IPS-20b (cell line): ENCODE data around the gene AAK1.
"Not testable (repeated sequence)": the region's sequence is repeated elsewhere in the genome, so short reads cannot be mapped to it uniquely, and the experiment has no call there.

Experiments
- H3K27ac ChIP-seq: one replicate; pipeline ENCODE4 v1.5.1; 2013; ENCODE audit warnings: low read length
- H3K27me3 ChIP-seq: 2 replicates; pipeline ENCODE4 v1.6.1; 2013; ENCODE audit warnings: mild to moderate bottlenecking, low read length, inconsistent platforms; ENCODE audit not compliant: insufficient read depth
- H3K36me3 ChIP-seq: 2 replicates; pipeline ENCODE4 v1.6.1; 2013; ENCODE audit warnings: low read depth, mild to moderate bottlenecking, inconsistent platforms, low read length, moderate library complexity; ENCODE audit not compliant: insufficient read depth
- H3K4me1 ChIP-seq: 2 replicates; pipeline ENCODE4 v1.6.1; 2013; ENCODE audit warnings: mild to moderate bottlenecking, control low read depth, inconsistent platforms, low read length, moderate library complexity; ENCODE audit not compliant: insufficient read depth
- H3K4me3 ChIP-seq: 2 replicates; pipeline ENCODE4 v1.5.1; 2013; ENCODE audit warnings: mild to moderate bottlenecking, low read length, inconsistent platforms
- H3K9ac ChIP-seq: 2 replicates; pipeline ENCODE4 v1.6.1; 2013; ENCODE audit warnings: low read depth, mild to moderate bottlenecking, inconsistent platforms, low read length, moderate library complexity
- H3K9me3 ChIP-seq: 2 replicates; pipeline ENCODE4 v1.6.1; 2013; ENCODE audit warnings: mild to moderate bottlenecking, low read depth, low read length, inconsistent platforms; ENCODE audit not compliant: insufficient read depth

Gene AAK1

DNA sequence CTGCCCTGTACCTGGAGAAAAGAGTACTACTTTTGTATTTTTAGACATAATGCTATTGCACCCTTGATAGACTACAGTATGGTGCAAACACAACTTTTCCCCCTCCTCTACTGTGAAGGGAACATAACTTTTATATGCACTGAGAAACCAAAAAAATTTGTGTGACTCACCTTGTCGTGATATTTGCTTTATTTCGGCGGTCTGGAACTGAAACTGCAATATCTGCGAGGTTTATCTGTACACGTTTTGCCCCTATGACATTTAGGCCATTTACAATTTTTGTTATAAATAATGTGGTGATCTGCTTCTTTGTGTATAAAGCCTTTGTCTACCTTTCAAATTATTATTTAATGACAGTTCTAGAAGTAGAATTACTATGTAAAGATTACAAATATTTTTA lies 34.4 kb upstream of the AAK1 start:
- H3K36me3 ChIP-seq = no peaks in the 10 kb centered on the region
- no peak overlapping the region for H3K4me3 ChIP-seq
- no peak overlapping the region for H3K27ac ChIP-seq
- H3K9ac ChIP-seq = no peak overlapping the region
- no peaks in the 10 kb centered on the region; the same call in 1 of the 2 replicates for H3K4me1 ChIP-seq
- no peaks in the 10 kb centered on the region for H3K9me3 ChIP-seq
- no peaks in the 10 kb centered on the region for H3K27me3 ChIP-seq

GRCh38 chr2:69676146-69676545 lies 32.6 kb upstream of the AAK1 start:
- no peak overlapping the region for H3K27ac ChIP-seq
- H3K4me3 ChIP-seq = no peak overlapping the region
- no peaks in the 10 kb centered on the region for H3K4me1 ChIP-seq
- no peaks in the 10 kb centered on the region; the same call in 1 of the 2 replicates for H3K9me3 ChIP-seq
- H3K9ac ChIP-seq = no peak overlapping the region
- H3K36me3 ChIP-seq = no peaks in the 10 kb centered on the region
- H3K27me3 ChIP-seq = no peaks in the 10 kb centered on the region

DNA sequence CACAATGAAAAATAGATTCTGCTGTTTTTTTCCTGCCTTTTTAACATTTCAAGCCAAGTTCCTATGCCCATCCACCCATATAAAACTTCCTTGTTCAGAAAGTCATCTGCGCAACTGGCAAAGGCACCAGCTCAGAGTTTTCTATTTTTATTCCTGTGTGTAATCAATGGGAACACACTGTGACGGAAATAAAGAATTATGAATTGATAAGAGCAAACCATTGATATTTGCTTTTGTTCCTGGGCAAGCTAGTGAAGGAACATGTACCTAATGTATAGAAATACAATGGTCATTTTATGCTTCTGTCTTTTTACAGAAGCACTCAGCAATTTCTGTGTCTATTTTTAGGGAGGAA lies 30.8 kb upstream of the AAK1 start:
- no peak overlapping the region for H3K4me3 ChIP-seq
- no peaks in the 10 kb centered on the region for H3K4me1 ChIP-seq
- H3K9ac ChIP-seq = no peak overlapping the region
- H3K36me3 ChIP-seq = no peaks in the 10 kb centered on the region
- no peak overlapping the region for H3K27ac ChIP-seq
- H3K27me3 ChIP-seq = no peaks in the 10 kb centered on the region
- H3K9me3 ChIP-seq = no peaks in the 10 kb centered on the region; the same call in 1 of the 2 replicates

DNA sequence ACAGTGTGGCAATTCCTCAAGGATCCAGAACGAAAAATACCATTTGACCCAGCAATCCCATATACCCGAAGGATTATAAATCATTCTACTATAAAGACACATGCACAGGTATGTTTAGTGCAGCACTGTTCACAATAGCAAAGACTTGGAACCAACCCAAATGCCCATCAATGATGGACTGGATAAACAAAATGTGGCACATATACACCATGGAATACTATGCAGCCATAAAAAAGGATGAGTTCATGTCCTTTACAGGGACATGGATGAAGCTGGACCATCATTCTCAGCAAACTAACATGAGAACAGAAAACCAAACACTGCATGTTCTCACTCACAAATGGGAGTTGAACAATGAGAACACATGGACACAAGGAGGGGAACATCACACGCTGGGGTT lies 29.6 kb upstream of the AAK1 start:
- not testable (repeated sequence) for H3K9me3 ChIP-seq, H3K4me1 ChIP-seq, H3K4me3 ChIP-seq, H3K36me3 ChIP-seq, H3K9ac ChIP-seq, H3K27ac ChIP-seq, H3K27me3 ChIP-seq

DNA sequence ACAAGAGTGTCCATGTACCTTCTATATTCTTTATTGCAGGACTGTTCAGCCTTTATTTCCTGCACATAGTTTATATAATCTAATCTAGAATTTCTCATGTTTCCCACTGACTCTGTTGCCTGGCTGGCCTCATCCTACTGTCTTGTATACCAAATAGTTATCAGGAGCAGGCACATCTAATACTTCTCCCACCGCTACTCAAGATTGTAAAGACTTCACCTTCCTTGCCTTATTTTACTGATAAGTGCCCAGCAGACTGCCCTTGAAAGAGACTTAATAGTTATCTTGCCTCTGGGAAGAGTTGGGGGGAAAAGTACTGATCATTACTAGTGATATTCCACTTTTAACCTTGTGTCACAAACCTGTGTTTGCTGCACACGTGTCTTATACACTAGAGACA lies 26.1 kb upstream of the AAK1 start:
- no peak overlapping the region for H3K27ac ChIP-seq
- no peaks in the 10 kb centered on the region for H3K27me3 ChIP-seq
- H3K4me3 ChIP-seq = no peak overlapping the region
- H3K9ac ChIP-seq = no peak overlapping the region
- no peaks in the 10 kb centered on the region for H3K4me1 ChIP-seq
- no peaks in the 10 kb centered on the region for H3K36me3 ChIP-seq
- no peaks in the 10 kb centered on the region; the same call in 1 of the 2 replicates for H3K9me3 ChIP-seq

- Histone ChIP-seq H3K4me1 (no peaks in the 10 kb centered on the region), H3K4me3 (no peak overlapping the region), H3K36me3 (no peaks in the 10 kb centered on the region), H3K27me3 (no peaks in the 10 kb centered on the region), H3K9ac (no peak overlapping the region), H3K27ac (no peak overlapping the region), H3K9me3 (no peaks in the 10 kb centered on the region; the same call in 1 of the 2 replicates)
Measured at GRCh38 chr2:69668598-69668997, 25.1 kb upstream of the AAK1 start.

GRCh38 chr2:69667805-69668382 lies 24.4 kb upstream of the AAK1 start:
- H3K9ac ChIP-seq = no peak overlapping the region
- H3K27ac ChIP-seq = no peak overlapping the region

DNA sequence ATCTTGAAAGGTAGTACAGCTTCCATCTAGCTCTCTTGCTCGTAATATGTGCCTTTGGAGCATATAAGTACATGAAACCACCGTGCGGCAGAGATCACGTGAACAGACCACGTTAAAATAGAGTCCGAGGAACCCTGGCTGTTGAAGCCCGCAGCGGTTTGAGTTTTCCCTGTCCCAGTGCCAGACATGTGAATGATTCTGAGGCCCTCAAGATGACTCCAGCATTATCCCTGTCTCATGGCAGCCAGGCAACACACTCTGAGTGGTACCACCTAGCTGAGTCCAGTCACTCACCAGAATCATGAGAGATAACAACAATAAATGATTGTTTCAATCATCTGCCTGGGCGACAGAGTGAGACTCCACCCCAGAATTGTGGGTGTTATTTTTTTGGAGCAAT lies 21.6 kb upstream of the AAK1 start:
- no peak overlapping the region for H3K9ac ChIP-seq
- no peaks in the 10 kb centered on the region for H3K36me3 ChIP-seq
- no peaks in the 10 kb centered on the region for H3K27me3 ChIP-seq
- no peak overlapping the region for H3K27ac ChIP-seq
- 0 out of 2 replicates have a peak, but pooled peaks cover under 1% of the 10 kb centered on the region for H3K4me1 ChIP-seq
- H3K4me3 ChIP-seq = no peak overlapping the region
- no peaks in the 10 kb centered on the region for H3K9me3 ChIP-seq

More at GRCh38 chr2:69667805-69668382, 24.4 kb upstream of the AAK1 start:
- Histone ChIP-seq H3K27me3 (no peaks in the 10 kb centered on the region), H3K9me3 (no peaks in the 10 kb centered on the region; the same call in 1 of the 2 replicates), H3K36me3 (no peaks in the 10 kb centered on the region), H3K4me1 (no peaks in the 10 kb centered on the region), H3K4me3 (no peak overlapping the region)

DNA sequence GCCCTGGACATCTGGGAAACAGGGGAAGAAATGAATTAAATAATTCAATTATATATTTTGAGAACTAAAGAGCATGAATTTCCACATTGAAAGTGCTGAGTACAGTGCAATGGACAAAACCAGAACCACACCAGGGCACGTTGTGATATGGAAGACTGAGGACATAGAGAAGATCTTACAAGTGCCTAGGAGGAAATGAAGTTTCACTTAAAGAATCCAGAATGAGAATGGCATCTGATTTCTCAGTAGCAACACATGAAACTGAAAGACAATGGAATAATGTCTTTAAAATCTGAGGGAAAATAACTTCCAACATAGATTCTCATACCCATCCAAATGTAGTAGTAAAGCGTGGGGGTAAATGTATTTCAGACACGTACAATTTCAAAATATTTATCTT lies 20.3 kb upstream of the AAK1 start:
- Histone ChIP-seq H3K9ac (no peak overlapping the region), H3K4me1 (peaks cover 2% of the 10 kb centered on the region; the same call in 1 of the 2 replicates), H3K9me3 (no peaks in the 10 kb centered on the region), H3K36me3 (no peaks in the 10 kb centered on the region), H3K27me3 (no peaks in the 10 kb centered on the region), H3K27ac (no peak overlapping the region), H3K4me3 (no peak overlapping the region)

- H3K27me3 ChIP-seq, H3K4me1 ChIP-seq, H3K27ac ChIP-seq, H3K9me3 ChIP-seq, H3K36me3 ChIP-seq, H3K4me3 ChIP-seq, H3K9ac ChIP-seq: not testable (repeated sequence)
Measured at GRCh38 chr2:69662547-69662946, 19.0 kb upstream of the AAK1 start.

- Histone ChIP-seq H3K27ac (no peak overlapping the region), H3K4me1 (peaks cover 2% of the 10 kb centered on the region; the same call in 1 of the 2 replicates), H3K9me3 (no peaks in the 10 kb centered on the region), H3K4me3 (no peak overlapping the region), H3K36me3 (no peaks in the 10 kb centered on the region), H3K27me3 (no peaks in the 10 kb centered on the region), H3K9ac (no peak overlapping the region)
Measured at GRCh38 chr2:69660637-69661036, 17.1 kb upstream of the AAK1 start.

- Histone ChIP-seq H3K4me3 (no peak overlapping the region), H3K27me3 (no peaks in the 10 kb centered on the region), H3K36me3 (no peaks in the 10 kb centered on the region), H3K9ac (no peak overlapping the region), H3K9me3 (no peaks in the 10 kb centered on the region), H3K27ac (no peak overlapping the region), H3K4me1 (peaks cover 2% of the 10 kb centered on the region; the same call in 1 of the 2 replicates)
Measured at GRCh38 chr2:69659941-69660483, 16.5 kb upstream of the AAK1 start.
